ENCODE data around the gene NPIPA7.
"Not testable (repeated sequence)": the region's sequence is repeated elsewhere in the genome, so short reads cannot be mapped to it uniquely, and the experiment has no call there.

GRCh38 chr16:16358539-16359240 lies 20.2 kb upstream of the NPIPA7 start:
- TF ChIP-seq CTCF, POLR2A (IDR thresholded peaks at IDR 0.05): not testable (repeated sequence)

All from gastroesophageal sphincter (tissue), 3 donors.